ENCODE data around the gene WNT10A.
"Not testable (repeated sequence)": the region's sequence is repeated elsewhere in the genome, so short reads cannot be mapped to it uniquely, and the experiment has no call there.

DNA sequence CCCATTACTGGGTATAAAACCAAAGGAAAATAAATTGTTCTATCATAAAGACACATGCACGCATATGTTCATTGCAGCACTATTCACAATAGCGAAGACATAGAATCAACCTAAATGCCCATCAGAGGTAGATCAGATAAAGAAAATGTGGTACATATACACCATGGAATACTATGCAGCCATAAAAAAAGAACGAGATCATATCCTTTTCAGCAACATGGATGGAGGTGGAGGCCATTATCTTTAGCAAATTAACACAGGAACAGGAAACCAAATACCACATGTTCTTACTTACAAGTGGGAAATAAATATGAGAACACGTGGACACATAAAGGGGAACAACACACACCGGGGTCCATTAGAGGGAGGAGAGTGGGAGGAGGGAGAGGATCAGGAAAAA lies 36.3 kb upstream of the WNT10A start:
- TF ChIP-seq, protein P1, sequence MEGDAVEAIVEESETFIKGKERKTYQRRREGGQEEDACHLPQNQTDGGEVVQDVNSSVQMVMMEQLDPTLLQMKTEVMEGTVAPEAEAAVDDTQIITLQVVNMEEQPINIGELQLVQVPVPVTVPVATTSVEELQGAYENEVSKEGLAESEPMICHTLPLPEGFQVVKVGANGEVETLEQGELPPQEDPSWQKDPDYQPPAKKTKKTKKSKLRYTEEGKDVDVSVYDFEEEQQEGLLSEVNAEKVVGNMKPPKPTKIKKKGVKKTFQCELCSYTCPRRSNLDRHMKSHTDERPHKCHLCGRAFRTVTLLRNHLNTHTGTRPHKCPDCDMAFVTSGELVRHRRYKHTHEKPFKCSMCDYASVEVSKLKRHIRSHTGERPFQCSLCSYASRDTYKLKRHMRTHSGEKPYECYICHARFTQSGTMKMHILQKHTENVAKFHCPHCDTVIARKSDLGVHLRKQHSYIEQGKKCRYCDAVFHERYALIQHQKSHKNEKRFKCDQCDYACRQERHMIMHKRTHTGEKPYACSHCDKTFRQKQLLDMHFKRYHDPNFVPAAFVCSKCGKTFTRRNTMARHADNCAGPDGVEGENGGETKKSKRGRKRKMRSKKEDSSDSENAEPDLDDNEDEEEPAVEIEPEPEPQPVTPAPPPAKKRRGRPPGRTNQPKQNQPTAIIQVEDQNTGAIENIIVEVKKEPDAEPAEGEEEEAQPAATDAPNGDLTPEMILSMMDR (IDR thresholded peaks at IDR 0.05): not testable (repeated sequence)
- not testable (repeated sequence) for TF ChIP-seq POLR2AphosphoS5 (IDR thresholded peaks at IDR 0.05; ENCODE audit: insufficient read depth in 1 of 2, low read depth in 1 of 2); POLR2A (IDR thresholded peaks at IDR 0.05)

All from vagina (tissue), 2 donors.